Measurements from ENCODE around the gene SLC16A10.
"Not testable (repeated sequence)": the region's sequence is repeated elsewhere in the genome, so short reads cannot be mapped to it uniquely, and the experiment has no call there.

The SLC16A10 gene, protein sequence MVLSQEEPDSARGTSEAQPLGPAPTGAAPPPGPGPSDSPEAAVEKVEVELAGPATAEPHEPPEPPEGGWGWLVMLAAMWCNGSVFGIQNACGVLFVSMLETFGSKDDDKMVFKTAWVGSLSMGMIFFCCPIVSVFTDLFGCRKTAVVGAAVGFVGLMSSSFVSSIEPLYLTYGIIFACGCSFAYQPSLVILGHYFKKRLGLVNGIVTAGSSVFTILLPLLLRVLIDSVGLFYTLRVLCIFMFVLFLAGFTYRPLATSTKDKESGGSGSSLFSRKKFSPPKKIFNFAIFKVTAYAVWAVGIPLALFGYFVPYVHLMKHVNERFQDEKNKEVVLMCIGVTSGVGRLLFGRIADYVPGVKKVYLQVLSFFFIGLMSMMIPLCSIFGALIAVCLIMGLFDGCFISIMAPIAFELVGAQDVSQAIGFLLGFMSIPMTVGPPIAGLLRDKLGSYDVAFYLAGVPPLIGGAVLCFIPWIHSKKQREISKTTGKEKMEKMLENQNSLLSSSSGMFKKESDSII

DNA sequence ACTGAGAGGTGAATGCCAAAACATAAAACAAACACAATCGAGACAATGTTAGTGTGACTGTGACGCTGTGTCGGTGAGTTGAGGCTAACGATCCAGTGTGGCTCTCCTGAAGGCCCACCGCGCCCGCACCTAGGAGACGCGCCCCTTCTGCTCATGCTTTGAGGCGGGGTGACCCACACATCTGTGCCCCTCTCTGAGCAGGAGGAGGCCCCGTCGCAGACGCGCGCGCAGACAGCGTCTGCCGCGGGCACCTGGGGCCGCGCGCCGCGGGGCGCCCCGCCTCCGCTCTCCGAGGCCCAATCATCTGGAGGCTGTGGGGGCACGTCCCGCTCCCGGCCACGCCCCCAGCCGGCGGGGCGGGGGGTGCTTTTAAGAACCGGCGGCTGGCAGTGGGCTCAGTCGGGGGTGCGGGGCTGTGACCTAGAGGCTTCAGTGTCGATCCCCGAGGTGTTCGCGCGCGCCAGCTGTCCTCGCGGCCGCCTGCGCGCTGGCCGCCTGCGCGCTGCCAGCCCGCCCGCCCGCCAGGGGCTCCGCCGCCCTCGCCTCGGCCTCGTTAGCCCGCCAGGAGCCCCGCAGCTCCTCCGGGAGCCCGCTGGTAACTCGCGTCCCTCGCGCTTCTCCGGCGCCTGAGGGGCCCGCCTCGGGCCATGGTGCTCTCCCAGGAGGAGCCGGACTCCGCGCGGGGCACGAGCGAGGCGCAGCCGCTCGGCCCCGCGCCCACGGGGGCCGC, at the start of gene SLC16A10:
Gene SLC16A10 (plus strand): TSS at position 398 of the 730 bp plus-strand sequence. CDS start 250 bp downstream, at position 648.
- DNase-seq: peak; percentile 81

DNA sequence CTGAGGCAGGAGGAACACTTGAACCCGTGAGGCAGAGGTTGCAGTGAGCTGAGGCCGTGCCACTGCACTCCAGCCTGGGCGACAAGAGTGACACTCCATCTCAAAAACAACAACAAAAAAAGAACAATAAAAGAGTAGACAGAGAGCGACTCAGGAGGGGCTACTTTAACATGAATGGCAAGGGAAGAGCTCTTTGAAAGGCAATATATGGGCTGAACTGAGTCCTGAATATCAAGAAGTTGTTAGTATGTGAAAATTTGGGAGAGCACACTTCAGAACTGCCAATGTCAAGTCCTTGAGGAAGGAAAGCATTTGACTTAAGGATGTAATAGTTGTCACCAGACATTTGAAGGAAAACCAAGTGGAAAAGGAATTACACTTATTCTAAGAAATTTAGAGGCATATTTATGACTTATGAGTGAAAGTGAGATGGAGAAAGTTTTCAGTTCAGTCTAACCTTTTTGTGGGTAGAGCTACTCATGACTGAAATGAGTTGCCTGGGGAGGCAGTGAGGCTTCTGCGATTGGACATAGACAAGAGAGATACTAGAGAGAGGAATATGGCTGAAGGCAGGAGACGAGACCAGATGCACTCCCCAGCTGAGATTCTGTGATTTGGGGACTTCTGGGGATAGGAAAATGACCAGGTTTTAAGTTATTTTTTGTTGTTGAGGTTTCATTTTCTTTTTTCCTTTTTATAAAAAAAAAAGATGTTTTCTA, 48.6 kb upstream of the SLC16A10 start:
- DNase-seq: peak; percentile 66

GRCh38 chr6:111041917-111042316, 45.4 kb upstream of the SLC16A10 start:
- no peak for DNase-seq

DNA sequence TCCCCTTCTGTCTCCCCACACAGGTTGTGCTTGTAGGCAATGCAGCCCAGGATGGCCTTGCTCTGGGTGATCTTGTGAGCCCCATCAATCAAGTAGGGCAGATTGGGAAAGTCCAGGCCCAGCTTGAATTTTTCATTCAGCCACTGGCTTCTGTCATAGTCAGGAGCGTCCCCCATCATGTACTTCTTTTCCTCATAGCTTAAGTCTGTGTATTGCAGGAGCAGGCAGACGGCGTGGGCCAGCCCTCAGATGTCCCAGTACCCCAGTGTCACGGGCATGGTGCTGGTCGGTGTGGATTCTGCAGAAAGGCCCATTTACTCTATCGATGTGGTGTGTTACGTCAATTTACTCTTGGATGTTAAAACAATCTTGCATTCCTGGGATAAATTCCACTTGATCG, 40.1 kb upstream of the SLC16A10 start:
- no peak for DNase-seq

DNA sequence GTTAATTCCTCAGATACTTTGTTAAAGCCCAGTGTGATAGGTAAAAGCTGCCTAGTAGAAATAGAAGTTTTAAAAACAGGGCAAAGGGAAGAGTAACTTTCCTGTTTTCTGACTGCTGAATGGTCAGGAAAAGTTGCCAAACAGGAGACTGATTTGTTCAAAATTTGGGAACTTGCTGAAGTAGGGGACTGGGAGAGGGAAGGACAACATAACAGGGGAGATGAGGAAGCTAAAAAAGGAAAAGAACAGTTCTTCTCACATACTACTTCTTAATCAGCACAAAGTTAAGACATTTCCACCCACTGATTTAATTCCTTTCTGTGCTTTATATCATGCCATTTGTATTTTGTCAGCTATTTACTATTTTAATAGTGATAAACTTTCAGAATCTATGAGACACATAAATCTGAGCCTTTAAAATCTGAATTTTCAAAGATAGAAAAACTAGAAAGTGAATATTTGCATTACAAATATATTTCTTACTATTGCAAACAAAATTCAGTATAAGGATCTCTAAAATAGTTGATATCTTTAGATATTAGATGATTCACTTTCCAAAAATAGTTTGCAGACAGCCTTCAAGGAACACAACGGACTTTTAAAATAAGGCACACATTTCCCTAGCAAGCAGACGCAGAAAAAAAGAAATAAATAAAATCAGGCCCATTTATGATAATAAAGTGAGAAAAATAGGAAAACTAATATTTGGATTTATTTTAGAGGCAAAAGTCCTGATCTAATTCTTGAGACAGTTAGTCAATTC, 36.9 kb upstream of the SLC16A10 start:
- DNase-seq: no peak

- no peak for DNase-seq
Measured at GRCh38 chr6:111052171-111052570, 35.1 kb upstream of the SLC16A10 start.

DNA sequence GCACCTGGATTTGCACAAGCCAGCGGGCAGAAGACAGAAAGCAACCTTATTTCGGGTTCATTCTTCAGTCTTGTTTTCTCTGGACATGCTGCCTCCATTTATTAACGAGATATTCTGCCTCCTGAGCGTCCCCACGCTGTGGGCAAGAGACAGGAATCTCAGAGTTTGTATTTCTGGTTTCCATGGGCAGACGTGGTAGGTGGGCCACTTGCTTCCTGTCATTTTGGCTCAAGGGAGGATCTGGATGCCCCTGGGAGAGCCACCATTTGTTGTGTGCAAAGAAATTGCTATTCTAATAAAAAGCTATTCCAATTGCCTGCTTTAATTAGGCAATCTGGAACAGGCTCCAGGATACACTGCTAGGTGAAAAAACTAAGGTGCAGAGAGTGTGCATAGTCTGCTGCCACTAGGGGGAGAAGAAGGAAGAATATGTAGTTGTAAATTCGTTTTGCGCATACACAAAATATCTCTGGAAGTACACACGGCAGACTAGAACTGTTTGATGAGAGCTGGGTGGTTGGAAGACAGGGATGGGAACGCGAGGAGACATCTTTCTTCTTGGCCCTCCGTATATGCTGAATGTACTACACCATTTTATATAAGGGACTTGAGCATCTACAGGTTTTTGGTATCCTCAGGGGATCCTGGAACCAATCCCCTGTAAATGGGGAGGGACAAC, 30.1 kb upstream of the SLC16A10 start:
- DNase-seq: peak; percentile 48

GRCh38 chr6:111061508-111061907, 25.8 kb upstream of the SLC16A10 start:
- DNase-seq: no peak

GRCh38 chr6:111061985-111062384, 25.3 kb upstream of the SLC16A10 start:
- not testable (repeated sequence) for DNase-seq

GRCh38 chr6:111062860-111063259, 24.4 kb upstream of the SLC16A10 start:
- not testable (repeated sequence) for DNase-seq

DNA sequence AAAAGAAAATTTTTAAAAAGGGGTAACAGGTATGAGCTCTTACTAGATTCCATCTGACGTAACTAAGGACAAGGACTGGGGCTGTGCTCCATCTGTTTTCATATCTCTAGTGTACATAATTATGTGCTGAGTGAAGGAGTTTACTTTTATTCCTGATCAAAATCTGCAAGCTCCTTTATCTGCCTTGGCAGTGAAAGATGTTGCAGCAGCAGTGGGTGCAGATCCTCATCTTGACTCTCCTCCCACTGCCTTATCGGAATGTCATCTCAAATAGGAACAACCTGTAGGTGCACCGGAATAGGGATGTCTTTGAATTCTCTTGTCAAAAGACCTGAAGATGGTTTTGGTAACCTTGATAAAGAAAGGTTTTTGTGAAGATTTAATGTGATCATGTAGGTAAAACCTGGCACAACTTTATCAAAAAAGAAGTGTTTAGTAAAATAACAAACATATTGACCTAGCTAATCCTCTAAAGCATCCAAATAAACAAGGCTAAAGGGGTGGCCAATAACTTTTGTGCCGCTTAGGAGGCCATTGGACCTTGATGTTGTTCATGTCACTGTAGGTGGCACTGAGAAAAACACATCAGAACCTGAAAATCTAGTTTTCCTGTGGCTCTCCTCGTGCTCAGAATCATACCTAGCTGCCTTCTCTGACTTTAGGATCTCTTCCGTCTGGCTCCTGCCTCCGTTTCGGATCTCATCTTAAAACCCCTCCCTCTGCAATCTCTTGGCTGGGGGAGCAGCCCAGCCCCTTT, 19.0 kb upstream of the SLC16A10 start:
- DNase-seq: no peak

DNA sequence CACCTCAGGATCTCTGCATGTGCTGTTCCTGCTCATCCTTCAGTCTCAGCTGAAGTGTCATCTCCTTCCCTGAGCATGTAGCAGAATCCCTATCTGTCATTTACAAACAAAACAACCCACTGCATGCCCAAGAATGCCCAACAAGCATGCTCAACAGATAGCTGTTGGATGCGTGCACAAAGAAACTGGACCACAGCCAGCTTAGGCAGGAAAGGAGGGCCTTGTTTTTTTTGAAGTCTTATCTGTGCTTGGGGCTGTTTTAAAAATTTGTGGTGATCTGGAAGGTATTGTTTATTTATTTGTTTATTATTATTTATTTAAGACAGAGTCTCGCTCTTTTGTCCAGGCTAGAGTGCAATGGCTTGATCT, 18.5 kb upstream of the SLC16A10 start:
- no peak for DNase-seq

DNA sequence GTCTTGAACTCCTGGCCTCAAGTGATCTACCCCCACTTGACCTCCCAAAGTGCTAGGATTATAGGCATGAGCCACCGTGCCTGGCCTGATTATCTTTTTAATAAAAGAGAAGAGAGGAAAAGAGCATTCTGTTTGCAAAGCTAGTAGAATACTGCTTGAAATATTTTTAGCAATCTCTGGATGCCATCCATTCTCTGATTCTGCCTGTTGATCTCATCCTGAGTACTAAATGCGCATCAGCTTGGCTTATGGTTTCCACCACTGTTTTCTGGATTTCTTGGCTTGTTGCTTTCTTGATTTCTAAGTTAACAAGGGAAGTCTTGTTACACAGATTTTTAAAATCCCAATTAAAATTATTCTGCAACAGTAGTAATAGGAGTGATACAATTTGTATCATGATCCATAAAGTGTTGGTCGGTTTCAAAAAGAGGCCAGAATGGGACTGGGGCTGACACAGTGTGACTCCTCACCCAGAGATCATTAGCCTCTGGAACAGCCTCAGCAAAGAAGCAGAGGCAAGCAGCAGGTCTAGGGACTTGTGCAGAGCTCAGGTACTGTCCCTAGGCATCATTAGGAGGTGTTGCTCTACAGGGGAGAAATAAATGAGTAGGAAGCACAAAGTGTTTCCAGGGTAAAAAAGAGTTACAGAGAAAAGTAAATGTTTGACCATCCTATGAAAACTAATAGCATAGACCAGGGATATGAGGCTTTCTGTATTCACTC, 17.8 kb upstream of the SLC16A10 start:
- DNase-seq: no peak

DNA sequence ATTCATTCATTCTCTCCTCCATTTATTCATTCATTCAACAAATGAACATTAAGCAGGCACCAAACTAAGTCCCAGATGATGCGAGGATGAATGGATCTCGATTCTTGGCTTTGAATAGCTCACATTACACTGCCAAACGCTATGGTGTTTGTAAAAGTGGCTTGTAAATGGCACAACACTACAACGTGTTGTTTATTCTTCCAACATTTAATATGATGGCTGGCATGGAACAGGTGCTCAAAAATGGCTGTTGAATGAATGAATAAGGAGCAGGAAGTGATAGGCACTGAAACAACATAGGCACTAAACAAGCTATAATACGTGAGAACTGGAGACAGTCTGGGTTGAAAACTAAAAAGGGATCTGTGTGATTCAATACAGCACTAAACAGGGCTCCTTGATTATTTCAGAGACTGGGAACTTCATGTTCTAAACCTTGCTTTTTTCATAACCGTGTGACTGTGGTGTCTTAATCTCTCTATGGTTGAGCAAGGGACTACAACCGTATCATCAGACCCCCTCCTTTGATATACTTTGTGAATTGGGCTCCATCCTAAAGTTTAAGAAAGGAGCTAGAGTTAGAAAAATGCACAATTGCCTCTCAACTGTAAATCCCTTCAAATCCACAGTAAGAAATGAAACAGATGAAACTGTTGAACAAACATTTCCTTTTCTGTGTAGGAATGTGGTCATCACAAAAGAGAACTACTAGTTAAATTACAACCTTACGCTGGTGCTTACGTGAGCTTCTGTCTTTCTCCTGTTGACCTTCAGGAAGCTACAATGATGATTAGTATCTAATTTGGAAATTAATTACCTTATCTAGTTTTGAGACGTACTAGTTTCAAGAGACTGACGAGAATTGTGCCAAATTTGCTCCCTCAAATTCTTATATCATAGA, 16.9 kb upstream of the SLC16A10 start:
- no peak for DNase-seq

- no peak for DNase-seq
Measured at GRCh38 chr6:111072801-111073360, 14.4 kb upstream of the SLC16A10 start.

DNA sequence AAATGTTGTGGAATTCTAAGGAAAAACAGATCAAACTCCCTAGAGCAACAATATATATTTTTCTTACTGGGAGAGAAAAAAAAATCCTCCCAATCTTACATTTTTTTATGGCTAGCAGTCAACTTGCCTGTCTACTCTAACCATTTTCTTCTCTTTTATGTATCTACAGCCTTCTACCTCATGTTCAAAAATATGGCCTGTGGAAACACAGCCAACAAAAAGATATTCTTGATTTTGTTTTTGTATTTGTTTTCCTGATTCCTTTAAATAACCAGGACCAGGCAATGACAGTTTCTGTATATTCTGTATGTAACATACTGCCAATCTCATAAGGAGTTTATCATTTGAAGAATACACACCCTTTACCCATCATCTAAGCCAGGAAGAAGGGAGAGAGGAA, 13.0 kb upstream of the SLC16A10 start:
- no peak for DNase-seq

GRCh38 chr6:111076024-111076695, 11.1 kb upstream of the SLC16A10 start:
- no peak for DNase-seq

DNA sequence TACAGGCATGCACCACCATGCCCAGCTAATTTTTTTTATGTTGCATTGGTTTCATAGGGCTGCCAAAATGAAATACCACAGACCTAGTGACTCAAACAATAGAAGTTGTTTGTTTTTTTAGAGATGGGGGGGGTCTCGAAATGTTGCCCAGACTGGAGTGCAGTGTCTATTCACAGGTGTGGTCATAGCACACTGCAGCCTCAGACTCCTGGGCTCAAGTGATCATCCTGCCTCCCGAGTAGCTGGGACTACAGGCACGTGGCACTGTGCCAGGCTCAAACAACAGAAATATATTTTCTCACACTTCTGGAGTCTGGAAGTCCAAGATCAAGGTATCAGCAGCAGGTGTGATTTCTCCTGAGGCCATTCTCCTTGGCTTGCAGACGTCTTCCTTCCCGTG, 6.6 kb upstream of the SLC16A10 start:
- DNase-seq: no peak

Data from activated CD4-positive, alpha-beta T cell treated with anti-CD3 and anti-CD28 coated beads, Interleukin-10, Interleukin-2, amounts not matched to agents 100 ng/mL and 50 ng/mL, durations not matched to agents 16 hours and 8 hours (primary cell).